NCI-H1092 treated with DMSO at 0.1 percent for 48 hours (cell line): Measurements from ENCODE around the gene RAB27B.
"Not testable (repeated sequence)": the region's sequence is repeated elsewhere in the genome, so short reads cannot be mapped to it uniquely, and the experiment has no call there.

Experiments
- DNase-seq: peaks from one replicate; lab custom pipeline; 2025; lab: John Stamatoyannopoulos, UW

RAB27B gene

GRCh38 chr18:54815086-54815485 lies 13.2 kb upstream of the RAB27B start:
- no peak for DNase-seq

- DNase-seq, result not testable (repeated sequence)
These were observed 7.4 kb upstream of the RAB27B start for GRCh38 chr18:54820785-54821275.

- DNase-seq, result no peak
These were observed 5.1 kb upstream of the RAB27B start for GRCh38 chr18:54822872-54823845.

- DNase-seq, result no peak
These were observed 3.5 kb upstream of the RAB27B start for GRCh38 chr18:54824761-54825160.

- DNase-seq, result no peak
These were observed 2.5 kb upstream of the RAB27B start for GRCh38 chr18:54825601-54826344.

GRCh38 chr18:54828986-54829385 lies 709 bp downstream of the RAB27B start:
- no peak for DNase-seq

- DNase-seq, result no peak
These were observed 1.6 kb downstream of the RAB27B start for GRCh38 chr18:54829856-54830255.

GRCh38 chr18:54830260-54830659 lies 2.0 kb downstream of the RAB27B start:
- no peak for DNase-seq

- DNase-seq, result no peak
These were observed 2.6 kb downstream of the RAB27B start for GRCh38 chr18:54830866-54831265.

- DNase-seq, result no peak
These were observed 7.7 kb downstream of the RAB27B start for GRCh38 chr18:54835944-54836343.

GRCh38 chr18:54843314-54843713 lies 15.0 kb downstream of the RAB27B start:
- no peak for DNase-seq

GRCh38 chr18:54845787-54846186 lies 17.5 kb downstream of the RAB27B start:
- DNase-seq, result no peak

- DNase-seq, result no peak
These were observed 19.8 kb downstream of the RAB27B start for GRCh38 chr18:54848121-54848520.

GRCh38 chr18:54849683-54850082 lies 21.4 kb downstream of the RAB27B start:
- DNase-seq, result no peak

GRCh38 chr18:54850598-54850997 lies 22.3 kb downstream of the RAB27B start:
- DNase-seq, result no peak

GRCh38 chr18:54852780-54853675 lies 24.8 kb downstream of the RAB27B start:
- DNase-seq, result no peak

- DNase-seq, result not testable (repeated sequence)
These were observed 26.8 kb downstream of the RAB27B start for GRCh38 chr18:54855050-54855449.

GRCh38 chr18:54856105-54856646 lies 27.9 kb downstream of the RAB27B start:
- no peak for DNase-seq

- no peak for DNase-seq
These were observed 29.2 kb downstream of the RAB27B start for GRCh38 chr18:54857499-54857898.

GRCh38 chr18:54859667-54860421 lies 31.6 kb downstream of the RAB27B start:
- no peak for DNase-seq

- no peak for DNase-seq
These were observed 32.7 kb downstream of the RAB27B start for GRCh38 chr18:54860941-54861340.
